Measurements from ENCODE around the gene ERP44.

The ERP44 gene

DNA sequence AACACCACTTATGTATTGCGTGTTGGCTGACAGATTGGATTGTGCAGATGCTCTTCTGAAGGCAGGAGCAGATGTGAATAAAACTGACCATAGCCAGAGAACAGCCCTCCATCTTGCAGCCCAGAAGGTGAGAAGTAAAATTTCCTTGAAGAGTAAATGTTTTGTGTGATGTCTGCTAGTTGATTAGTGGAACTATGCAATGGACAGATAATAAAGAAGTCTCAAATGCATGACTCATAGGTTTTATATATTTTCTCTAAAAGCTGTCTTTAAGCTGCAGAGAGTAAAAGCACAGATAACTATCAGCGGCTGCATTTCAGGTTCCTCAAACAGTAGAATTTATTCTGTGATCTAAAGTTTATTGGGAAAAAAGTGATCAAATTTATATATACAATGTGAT is 27.6 kb upstream of the ERP44 start:
- Histone ChIP-seq H3K36me3 (ENCODE audit: control insufficient read depth, insufficient read depth, low read length) (peaks cover 7% of the 10 kb centered on the region), H3K4me1 (ENCODE audit: control insufficient read depth, insufficient read depth, low read length, poor library complexity, severe bottlenecking) (peaks cover 7% of the 10 kb centered on the region), H3K27ac (ENCODE audit: low read depth, low read length, severe bottlenecking) (no peak overlapping the region), H3K4me3 (ENCODE audit: extremely low read depth, insufficient read depth, low read length, poor library complexity, severe bottlenecking) (no peak overlapping the region), H3K9me3 (ENCODE audit: control insufficient read depth, low read length) (no peaks in the 10 kb centered on the region)
- 100% methylated on average over 1 of the region's 2 CpGs for WGBS, 2 experiments (ENCODE audit: insufficient coverage in 2 of 2)

GRCh38 chr9:100125910-100126309 is 27.1 kb upstream of the ERP44 start:
- WGBS, 2 experiments (ENCODE audit: insufficient coverage in 2 of 2): 87% methylated on average over 2 of the region's 2 CpGs; no CpG with 5 or more reads in 1 of the 2 experiments
- H3K36me3 ChIP-seq (ENCODE audit: control insufficient read depth, insufficient read depth, low read length): peaks cover 11% of the 10 kb centered on the region
- peaks cover 7% of the 10 kb centered on the region for H3K4me1 ChIP-seq (ENCODE audit: control insufficient read depth, insufficient read depth, low read length, poor library complexity, severe bottlenecking)
- no peak overlapping the region for H3K27ac ChIP-seq (ENCODE audit: low read depth, low read length, severe bottlenecking)
- no peak overlapping the region for H3K4me3 ChIP-seq (ENCODE audit: extremely low read depth, insufficient read depth, low read length, poor library complexity, severe bottlenecking)
- H3K9me3 ChIP-seq (ENCODE audit: control insufficient read depth, low read length): no peaks in the 10 kb centered on the region

GRCh38 chr9:100125236-100125635 is 26.4 kb upstream of the ERP44 start:
- H3K4me3 ChIP-seq (ENCODE audit: extremely low read depth, insufficient read depth, low read length, poor library complexity, severe bottlenecking): no peak overlapping the region
- H3K9me3 ChIP-seq (ENCODE audit: control insufficient read depth, low read length): no peaks in the 10 kb centered on the region
- H3K36me3 ChIP-seq (ENCODE audit: control insufficient read depth, insufficient read depth, low read length): peaks cover 13% of the 10 kb centered on the region
- peaks cover 7% of the 10 kb centered on the region for H3K4me1 ChIP-seq (ENCODE audit: control insufficient read depth, insufficient read depth, low read length, poor library complexity, severe bottlenecking)
- 86 to 88% methylated on average over 1 of the region's 2 CpGs for WGBS, 2 experiments (ENCODE audit: insufficient coverage in 2 of 2)
- H3K27ac ChIP-seq (ENCODE audit: low read depth, low read length, severe bottlenecking): no peak overlapping the region

DNA sequence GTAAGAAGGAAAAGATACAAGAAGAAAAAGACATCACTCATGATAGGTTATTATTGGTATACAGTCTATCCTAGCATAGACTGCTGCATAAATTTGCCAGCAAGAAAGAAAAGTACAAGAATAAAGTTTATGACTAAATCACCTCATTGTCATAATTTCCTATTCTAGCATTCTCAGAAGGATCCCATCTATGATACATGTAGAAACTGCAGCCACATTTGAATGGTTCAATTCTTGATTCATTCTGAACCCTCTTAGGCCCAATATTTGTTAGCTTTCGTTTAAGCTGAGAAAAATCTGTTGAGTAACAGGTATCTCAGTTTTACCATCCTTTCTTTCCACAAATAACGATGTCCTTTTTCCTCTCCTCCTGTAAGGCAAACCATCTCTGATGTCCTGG is 21.5 kb upstream of the ERP44 start:
- no peak overlapping the region for H3K4me3 ChIP-seq (ENCODE audit: extremely low read depth, insufficient read depth, low read length, poor library complexity, severe bottlenecking)
- no peaks in the 10 kb centered on the region for H3K9me3 ChIP-seq (ENCODE audit: control insufficient read depth, low read length)
- H3K4me1 ChIP-seq (ENCODE audit: control insufficient read depth, insufficient read depth, low read length, poor library complexity, severe bottlenecking): no peaks in the 10 kb centered on the region
- WGBS, 2 experiments (ENCODE audit: insufficient coverage in 2 of 2): 100% methylated on average over 1 of the region's 2 CpGs; no CpG with 5 or more reads in 1 of the 2 experiments
- no peak overlapping the region for H3K27ac ChIP-seq (ENCODE audit: low read depth, low read length, severe bottlenecking)
- peaks cover 12% of the 10 kb centered on the region for H3K36me3 ChIP-seq (ENCODE audit: control insufficient read depth, insufficient read depth, low read length)

GRCh38 chr9:100117316-100117715 is 18.5 kb upstream of the ERP44 start:
- peaks cover 18% of the 10 kb centered on the region for H3K36me3 ChIP-seq (ENCODE audit: control insufficient read depth, insufficient read depth, low read length)
- 97 to 99% methylated on average over 12 to 18 of the region's 25 CpGs for WGBS, 2 experiments (ENCODE audit: insufficient coverage in 2 of 2)
- H3K9me3 ChIP-seq (ENCODE audit: control insufficient read depth, low read length): no peaks in the 10 kb centered on the region
- no peak overlapping the region for H3K4me3 ChIP-seq (ENCODE audit: extremely low read depth, insufficient read depth, low read length, poor library complexity, severe bottlenecking)
- H3K4me1 ChIP-seq (ENCODE audit: control insufficient read depth, insufficient read depth, low read length, poor library complexity, severe bottlenecking): no peaks in the 10 kb centered on the region
- no peak overlapping the region for H3K27ac ChIP-seq (ENCODE audit: low read depth, low read length, severe bottlenecking)

GRCh38 chr9:100112677-100113336 is 14.0 kb upstream of the ERP44 start:
- Histone ChIP-seq H3K36me3 (ENCODE audit: control insufficient read depth, insufficient read depth, low read length) (peaks cover 19% of the 10 kb centered on the region), H3K9me3 (ENCODE audit: control insufficient read depth, low read length) (no peaks in the 10 kb centered on the region), H3K4me3 (ENCODE audit: extremely low read depth, insufficient read depth, low read length, poor library complexity, severe bottlenecking) (no peak overlapping the region), H3K4me1 (ENCODE audit: control insufficient read depth, insufficient read depth, low read length, poor library complexity, severe bottlenecking) (no peaks in the 10 kb centered on the region), H3K27ac (ENCODE audit: low read depth, low read length, severe bottlenecking) (no peak overlapping the region)
- no CpG with 5 or more reads among the region's 2 CpGs for WGBS, 2 experiments (ENCODE audit: insufficient coverage in 2 of 2)

- Histone ChIP-seq H3K4me1 (ENCODE audit: control insufficient read depth, insufficient read depth, low read length, poor library complexity, severe bottlenecking) (no peaks in the 10 kb centered on the region), H3K9me3 (ENCODE audit: control insufficient read depth, low read length) (no peaks in the 10 kb centered on the region), H3K36me3 (ENCODE audit: control insufficient read depth, insufficient read depth, low read length) (peaks cover 32% of the 10 kb centered on the region), H3K4me3 (ENCODE audit: extremely low read depth, insufficient read depth, low read length, poor library complexity, severe bottlenecking) (no peak overlapping the region), H3K27ac (ENCODE audit: low read depth, low read length, severe bottlenecking) (no peak overlapping the region)
- WGBS, 2 experiments (ENCODE audit: insufficient coverage in 2 of 2): 81 to 98% methylated on average over 3 to 4 of the region's 4 CpGs
These were observed 12.4 kb upstream of the ERP44 start for GRCh38 chr9:100111235-100111634.

DNA sequence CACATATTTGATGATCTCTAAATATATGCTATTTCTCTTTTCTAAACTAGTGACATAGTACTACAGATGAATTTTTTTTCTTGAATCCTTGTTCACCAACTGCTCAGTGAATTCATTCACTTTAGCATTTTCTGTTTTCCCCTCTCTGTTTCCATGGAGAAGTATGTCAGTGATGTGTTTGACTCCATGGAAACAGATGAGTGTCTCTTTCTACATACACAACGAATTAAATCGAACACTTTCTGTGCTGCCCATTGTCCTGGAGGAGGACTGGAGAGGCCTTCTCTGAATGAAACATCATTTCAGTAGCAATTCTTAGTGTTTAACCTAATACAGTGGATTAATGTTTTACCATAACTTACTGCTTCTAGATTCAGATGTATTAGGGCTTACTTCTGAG is 9.8 kb upstream of the ERP44 start:
- Histone ChIP-seq H3K9me3 (ENCODE audit: control insufficient read depth, low read length) (no peaks in the 10 kb centered on the region), H3K4me1 (ENCODE audit: control insufficient read depth, insufficient read depth, low read length, poor library complexity, severe bottlenecking) (no peaks in the 10 kb centered on the region), H3K27ac (ENCODE audit: low read depth, low read length, severe bottlenecking) (no peak overlapping the region), H3K4me3 (ENCODE audit: extremely low read depth, insufficient read depth, low read length, poor library complexity, severe bottlenecking) (no peak overlapping the region), H3K36me3 (ENCODE audit: control insufficient read depth, insufficient read depth, low read length) (peaks cover 43% of the 10 kb centered on the region)
- no CpG with 5 or more reads among the region's 2 CpGs for WGBS, 2 experiments (ENCODE audit: insufficient coverage in 2 of 2)

DNA sequence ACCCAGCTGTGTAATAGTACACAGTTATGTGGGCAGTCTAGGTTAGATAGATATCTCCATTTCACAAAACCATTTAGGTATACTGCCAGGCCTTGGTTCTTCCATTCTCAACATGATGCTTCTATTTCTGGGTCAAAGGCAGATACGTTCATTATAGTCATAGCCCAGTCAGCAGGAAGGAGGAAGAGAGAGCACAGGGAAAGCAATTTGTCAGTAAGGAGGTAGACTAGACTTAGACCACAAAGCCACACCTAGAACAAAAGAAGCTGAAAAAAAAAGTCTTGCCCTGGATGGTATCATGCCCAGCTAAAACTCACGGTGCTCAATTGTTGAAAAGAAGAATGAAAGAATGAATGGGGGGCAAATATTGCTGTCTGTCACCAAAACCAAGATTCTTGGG is 7.8 kb upstream of the ERP44 start:
- Histone ChIP-seq H3K9me3 (ENCODE audit: control insufficient read depth, low read length) (no peaks in the 10 kb centered on the region), H3K4me1 (ENCODE audit: control insufficient read depth, insufficient read depth, low read length, poor library complexity, severe bottlenecking) (no peaks in the 10 kb centered on the region), H3K4me3 (ENCODE audit: extremely low read depth, insufficient read depth, low read length, poor library complexity, severe bottlenecking) (no peak overlapping the region), H3K27ac (ENCODE audit: low read depth, low read length, severe bottlenecking) (no peak overlapping the region), H3K36me3 (ENCODE audit: control insufficient read depth, insufficient read depth, low read length) (peaks cover 37% of the 10 kb centered on the region)
- no CpG with 5 or more reads among the region's 2 CpGs for WGBS, 2 experiments (ENCODE audit: insufficient coverage in 2 of 2)

DNA sequence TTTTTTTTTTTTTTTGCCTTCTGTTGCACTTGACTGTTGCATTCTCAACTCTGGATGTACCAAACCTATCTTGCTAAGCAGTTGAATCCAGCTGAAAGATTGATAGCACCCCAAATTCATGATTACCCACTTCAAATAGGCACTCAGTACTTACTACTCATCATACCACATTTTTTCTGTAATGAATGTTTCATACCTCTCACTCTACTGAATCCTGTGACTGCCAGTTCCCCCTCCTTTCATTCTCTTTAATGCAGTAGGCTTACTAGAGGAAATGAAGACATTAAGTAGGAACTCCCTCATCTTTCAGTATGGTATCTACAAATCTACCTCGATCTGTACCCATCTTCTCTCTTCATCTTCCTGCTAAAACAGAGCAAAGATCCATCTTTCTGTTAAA is 7.1 kb upstream of the ERP44 start:
- no peak overlapping the region for H3K4me3 ChIP-seq (ENCODE audit: extremely low read depth, insufficient read depth, low read length, poor library complexity, severe bottlenecking)
- H3K9me3 ChIP-seq (ENCODE audit: control insufficient read depth, low read length): no peaks in the 10 kb centered on the region
- WGBS, 2 experiments (ENCODE audit: insufficient coverage in 2 of 2): 0% methylated on average over 1 of the region's 1 CpG
- no peaks in the 10 kb centered on the region for H3K4me1 ChIP-seq (ENCODE audit: control insufficient read depth, insufficient read depth, low read length, poor library complexity, severe bottlenecking)
- no peak overlapping the region for H3K27ac ChIP-seq (ENCODE audit: low read depth, low read length, severe bottlenecking)
- H3K36me3 ChIP-seq (ENCODE audit: control insufficient read depth, insufficient read depth, low read length): peaks cover 41% of the 10 kb centered on the region

DNA sequence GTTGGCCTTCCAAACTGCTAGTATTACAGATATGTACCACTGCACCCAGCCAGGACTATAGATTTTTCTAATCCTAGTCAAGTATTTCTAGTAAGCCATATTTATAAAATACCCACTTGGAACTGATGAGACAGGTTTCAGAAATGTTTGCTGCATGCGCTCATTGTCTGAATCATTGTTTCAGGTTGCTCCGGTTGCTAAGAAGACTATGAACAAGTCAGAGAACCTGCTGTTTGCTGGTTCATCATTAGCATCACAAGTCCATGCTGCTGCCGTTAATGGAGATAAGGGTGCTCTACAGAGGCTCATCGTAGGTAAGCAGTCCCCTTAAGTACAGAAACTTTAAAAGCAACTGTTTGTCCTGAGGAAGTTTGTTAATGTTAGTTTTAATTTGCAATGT is 5.5 kb upstream of the ERP44 start:
- Histone ChIP-seq H3K4me1 (ENCODE audit: control insufficient read depth, insufficient read depth, low read length, poor library complexity, severe bottlenecking) (no peaks in the 10 kb centered on the region), H3K36me3 (ENCODE audit: control insufficient read depth, insufficient read depth, low read length) (peaks cover 41% of the 10 kb centered on the region), H3K27ac (ENCODE audit: low read depth, low read length, severe bottlenecking) (no peak overlapping the region), H3K4me3 (ENCODE audit: extremely low read depth, insufficient read depth, low read length, poor library complexity, severe bottlenecking) (no peak overlapping the region), H3K9me3 (ENCODE audit: control insufficient read depth, low read length) (no peaks in the 10 kb centered on the region)
- 93 to 94% methylated on average over 2 to 3 of the region's 4 CpGs for WGBS, 2 experiments (ENCODE audit: insufficient coverage in 2 of 2)

Measured in mesodermal cell (in vitro differentiated cells).